HG03457 (cell line): Measurements from ENCODE around the gene ITGB3.
"Not testable (repeated sequence)": the region's sequence is repeated elsewhere in the genome, so short reads cannot be mapped to it uniquely, and the experiment has no call there.

Experiments used
- ATAC-seq: cut with Tn5 transposase; IDR thresholded peaks from one replicate; pipeline ENCODE4 v1.9.1; 2021; ENCODE audit warnings: moderate number of reproducible peaks; ENCODE audit not compliant: unreplicated experiment

Gene ITGB3

DNA sequence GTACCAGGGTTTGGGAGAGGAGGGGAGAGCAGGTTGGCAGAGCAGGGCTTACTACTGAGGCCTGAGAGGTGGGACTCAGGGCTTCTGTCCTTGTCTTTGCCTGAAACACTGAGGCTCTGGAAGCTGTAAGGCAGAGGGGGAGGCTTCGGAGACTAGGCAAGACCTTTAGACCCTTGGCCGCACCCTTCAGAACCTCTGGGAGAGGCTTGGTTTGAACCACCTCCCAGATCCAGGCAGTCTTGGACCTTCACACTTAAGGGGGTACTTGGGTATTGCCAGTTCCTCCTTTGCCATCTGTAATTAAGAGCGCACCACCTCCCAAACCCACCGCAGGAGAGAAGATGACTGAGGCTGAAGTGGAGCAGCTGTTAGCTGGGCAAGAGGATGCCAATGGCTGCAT is 31.6 kb upstream of the ITGB3 start:
- no peak for ATAC-seq

GRCh38 chr17:47223007-47223406 is 30.6 kb upstream of the ITGB3 start:
- no peak for ATAC-seq

- ATAC-seq, result no peak
Observed at GRCh38 chr17:47223460-47223859, 30.2 kb upstream of the ITGB3 start.

- not testable (repeated sequence) for ATAC-seq
Observed at GRCh38 chr17:47224077-47224476, 29.6 kb upstream of the ITGB3 start.

GRCh38 chr17:47224966-47225365 is 28.7 kb upstream of the ITGB3 start:
- no peak for ATAC-seq

- ATAC-seq, result no peak
Observed at GRCh38 chr17:47225436-47225858, 28.2 kb upstream of the ITGB3 start.

DNA sequence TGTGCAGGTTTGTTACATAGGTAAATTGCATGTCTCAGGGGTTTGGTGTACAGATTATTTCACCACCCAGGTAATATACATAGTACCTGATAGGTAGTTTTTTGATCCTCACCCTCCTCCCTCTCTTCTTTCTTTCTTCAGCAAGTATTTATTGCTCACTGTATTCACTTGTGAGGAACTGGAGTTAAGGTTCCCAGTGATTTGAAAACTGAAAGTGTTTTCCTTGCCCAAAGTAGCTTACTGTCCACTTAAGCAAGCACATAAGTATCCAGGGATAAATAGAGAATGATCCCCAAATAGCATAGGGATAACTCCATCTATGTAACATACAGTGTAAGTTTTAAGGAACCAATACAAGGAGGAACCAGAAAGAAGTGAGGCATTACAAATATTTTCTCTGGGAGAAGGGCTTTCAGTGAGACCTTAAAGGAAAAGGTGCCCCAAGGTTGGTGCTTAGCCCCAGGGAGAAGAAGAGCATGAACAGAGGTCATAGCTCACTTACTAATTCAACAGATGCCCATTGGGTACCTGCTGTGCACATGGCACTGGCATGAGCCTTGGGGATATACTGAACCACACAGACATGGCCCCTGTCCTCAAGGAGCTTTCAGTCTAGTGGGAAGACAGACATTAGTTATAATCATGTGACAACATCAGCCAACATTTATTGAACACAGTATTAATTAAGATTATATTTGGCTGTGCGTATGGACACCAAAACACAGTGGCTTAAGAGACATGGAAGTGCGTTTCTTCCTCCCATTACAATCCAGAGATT is 27.5 kb upstream of the ITGB3 start:
- no peak for ATAC-seq

DNA sequence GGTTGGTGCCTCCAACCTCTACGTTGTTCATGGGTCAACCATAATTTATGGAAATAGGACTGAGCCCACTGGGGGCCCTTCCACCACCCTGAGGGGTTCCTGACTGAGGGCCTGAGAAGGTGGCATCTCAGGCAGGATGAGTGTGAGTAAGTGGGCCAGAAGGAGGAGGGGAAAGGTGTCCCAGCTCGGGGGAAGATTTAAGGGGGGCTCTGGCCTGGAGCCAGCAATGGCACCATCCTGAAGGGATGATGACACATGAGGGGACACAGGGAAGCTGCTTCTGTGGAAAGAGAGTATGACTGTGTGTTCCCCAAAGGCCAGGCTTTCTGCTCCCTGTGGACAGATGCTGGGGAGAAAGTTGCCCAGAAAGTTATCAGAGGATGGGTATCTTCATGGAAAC is 25.8 kb upstream of the ITGB3 start:
- ATAC-seq, result no peak

GRCh38 chr17:47229535-47230443 is 23.8 kb upstream of the ITGB3 start:
- no peak for ATAC-seq

GRCh38 chr17:47230864-47231263 is 22.8 kb upstream of the ITGB3 start:
- ATAC-seq, result no peak

DNA sequence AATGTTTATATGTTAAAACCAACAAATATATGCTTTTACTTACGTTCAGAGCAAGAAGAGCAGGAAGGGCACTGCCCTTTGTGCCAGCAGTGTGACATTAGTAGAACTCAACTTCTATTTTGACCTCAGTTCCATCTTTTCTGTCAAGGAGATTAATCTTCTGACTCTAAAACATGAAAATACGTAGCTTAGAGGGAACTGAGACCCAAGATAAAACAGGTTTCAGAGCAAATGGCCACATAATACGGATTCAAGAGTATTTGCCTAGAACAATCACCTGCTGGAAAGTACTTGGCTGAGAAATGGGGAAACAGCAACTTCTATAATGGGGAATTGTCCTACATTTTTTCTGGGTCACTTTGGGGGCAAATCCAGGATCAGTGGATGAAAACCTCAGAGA is 22.3 kb upstream of the ITGB3 start:
- no peak for ATAC-seq

DNA sequence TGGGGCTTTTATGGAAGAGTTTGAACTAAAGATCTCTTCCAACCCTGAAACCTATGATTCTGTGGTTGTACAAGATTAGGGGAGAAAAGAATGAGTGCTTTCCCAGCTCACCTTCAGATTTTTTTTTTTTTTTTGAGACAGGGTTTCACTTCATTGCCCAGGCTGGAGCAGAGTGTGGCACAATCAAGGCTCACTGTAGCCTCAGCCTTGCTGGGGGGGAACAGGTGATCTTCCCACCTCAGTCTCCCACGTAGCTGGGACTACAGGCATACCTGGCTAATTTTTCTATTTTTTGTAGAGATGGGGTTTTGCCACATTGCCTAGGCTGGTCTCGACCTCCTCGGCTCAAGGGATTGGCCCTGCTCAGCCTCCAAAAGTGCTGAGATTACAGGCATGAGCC is 21.8 kb upstream of the ITGB3 start:
- no peak for ATAC-seq

- no peak for ATAC-seq
Observed at GRCh38 chr17:47232465-47232864, 21.2 kb upstream of the ITGB3 start.

GRCh38 chr17:47235506-47235905 is 18.1 kb upstream of the ITGB3 start:
- ATAC-seq, result no peak

- ATAC-seq, result no peak
Observed at GRCh38 chr17:47235923-47236322, 17.7 kb upstream of the ITGB3 start.

GRCh38 chr17:47237841-47238240 is 15.8 kb upstream of the ITGB3 start:
- ATAC-seq, result no peak

GRCh38 chr17:47238321-47239010 is 15.2 kb upstream of the ITGB3 start:
- ATAC-seq, result no peak

- no peak for ATAC-seq
Observed at GRCh38 chr17:47239619-47239966, 14.0 kb upstream of the ITGB3 start.

DNA sequence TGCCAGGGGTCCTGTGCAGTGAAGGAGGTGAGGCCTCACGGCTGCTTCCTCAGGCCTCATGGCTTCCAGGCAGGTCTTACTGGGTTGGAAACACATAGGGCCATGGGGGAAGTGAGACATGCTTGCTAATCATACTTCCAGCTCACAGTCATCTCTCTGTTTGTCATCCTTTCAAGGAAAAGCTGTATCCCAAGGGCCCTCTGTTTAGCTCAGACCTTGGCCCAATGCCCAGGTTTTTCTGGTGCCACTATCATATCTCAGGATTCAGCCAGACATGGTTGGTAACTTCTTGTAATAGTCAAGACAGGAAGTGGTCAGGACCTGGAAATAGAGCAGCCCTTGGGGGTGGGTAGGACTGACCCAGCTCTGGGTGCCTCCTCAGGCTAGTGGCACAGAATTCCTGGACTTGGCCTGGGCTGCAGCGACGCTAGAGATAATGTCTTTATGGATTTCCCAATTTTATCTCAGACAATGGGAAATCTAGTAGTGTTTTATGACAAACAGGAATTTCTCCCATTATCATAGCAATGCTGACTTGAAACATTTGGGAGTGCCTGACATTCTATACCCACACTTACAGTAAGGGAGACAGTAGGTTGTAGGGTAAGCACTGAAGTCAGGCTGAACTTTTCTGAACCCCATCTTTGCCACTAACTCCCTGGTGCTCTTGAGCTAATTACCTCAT is 13.5 kb upstream of the ITGB3 start:
- no peak for ATAC-seq

- ATAC-seq, result no peak
Observed at GRCh38 chr17:47240806-47241205, 12.8 kb upstream of the ITGB3 start.

DNA sequence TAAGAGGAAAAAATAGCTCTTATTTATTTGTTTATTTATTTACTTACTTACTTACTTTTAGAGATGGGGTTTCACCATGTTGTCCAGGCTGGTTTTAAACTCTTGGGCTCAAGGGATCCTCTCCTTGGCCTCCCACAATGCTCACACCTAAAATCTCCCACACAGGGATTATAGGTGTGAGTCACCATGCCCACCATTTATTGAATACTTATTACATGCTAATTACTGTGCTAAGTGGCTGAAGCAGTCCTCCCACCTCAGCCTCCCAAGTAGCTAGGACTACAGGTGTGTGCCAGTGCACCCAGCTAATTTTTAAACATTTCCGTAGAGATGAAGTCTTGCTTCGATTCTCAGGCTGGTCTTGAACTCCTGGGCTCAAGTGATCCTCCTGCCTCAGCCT is 11.0 kb upstream of the ITGB3 start:
- ATAC-seq, result no peak
